Measurements from ENCODE around the gene LMO1.

LMO1 gene

DNA sequence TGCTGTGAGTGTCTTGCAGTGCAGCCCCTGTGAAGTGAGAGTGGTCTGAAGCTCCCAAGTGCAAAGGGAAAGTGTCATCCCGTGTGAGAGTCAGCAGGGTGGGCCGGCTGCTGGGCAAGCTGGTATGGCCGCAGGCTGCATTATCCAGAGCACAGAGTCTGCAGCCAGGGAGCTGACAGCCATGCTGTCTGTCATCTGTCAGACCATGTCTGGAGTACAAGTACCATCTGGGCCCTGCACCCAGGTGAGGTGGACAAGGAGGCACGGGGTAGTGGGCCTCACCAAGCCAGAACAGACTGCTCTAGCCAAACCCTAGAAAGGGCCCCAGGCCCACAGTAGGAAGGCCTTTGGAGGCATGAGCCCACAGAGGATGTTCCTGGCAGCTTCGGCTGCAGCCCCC is 20.2 kb downstream of the LMO1 start:
- H3K27me3 ChIP-seq (ENCODE audit: control insufficient read depth, insufficient read depth, low read length) = no peaks in the 10 kb centered on the region
- H3K9ac ChIP-seq (ENCODE audit: low read length) = no peak overlapping the region
- no peak overlapping the region for H3K4me3 ChIP-seq (ENCODE audit: low read length)
- no peaks in the 10 kb centered on the region for H3K4me1 ChIP-seq (ENCODE audit: control insufficient read depth, insufficient read depth, low read length)
- no peaks in the 10 kb centered on the region for H3K36me3 ChIP-seq (ENCODE audit: control insufficient read depth, insufficient read depth, low read length)
- H3K27ac ChIP-seq (ENCODE audit: low read depth, low read length) = no peak overlapping the region

DNA sequence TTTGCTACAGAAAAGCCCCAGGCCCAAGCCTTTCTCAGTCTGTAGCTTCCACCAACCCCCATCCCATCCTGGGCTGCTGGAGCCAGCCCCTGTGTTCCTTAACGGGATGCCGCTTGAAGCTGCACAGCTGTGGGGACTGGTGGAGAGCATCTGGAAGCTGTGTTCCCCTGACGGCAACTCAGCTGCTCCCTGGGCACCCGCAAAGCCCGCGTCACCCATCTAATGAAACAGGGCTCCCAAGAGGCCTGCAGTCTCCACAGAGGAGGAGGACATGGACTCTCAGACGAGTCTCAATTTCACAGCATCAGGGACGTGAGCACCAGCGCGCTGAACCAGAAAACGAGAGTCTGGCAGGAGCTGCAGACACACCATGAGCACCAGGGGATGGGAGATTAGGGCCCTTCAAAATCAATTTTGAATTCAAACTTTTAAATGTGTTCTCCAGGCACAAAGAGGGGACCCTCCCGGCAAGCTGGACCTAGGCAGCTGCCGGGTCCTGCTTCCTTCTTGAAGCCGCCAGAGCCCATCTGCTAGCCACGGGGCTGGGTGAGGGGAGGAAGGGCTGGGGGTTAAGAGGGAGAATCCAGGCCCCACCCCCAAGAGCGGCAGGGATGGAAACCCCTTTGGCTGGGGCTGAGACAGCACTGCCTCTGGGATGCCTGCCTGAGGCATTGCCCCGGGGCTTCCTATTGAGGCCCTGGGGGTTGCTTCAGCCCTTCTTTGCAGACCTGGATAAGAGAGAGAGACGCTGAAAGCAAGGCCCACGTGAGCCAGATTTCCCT is 21.0 kb downstream of the LMO1 start:
- Histone ChIP-seq H3K9ac (ENCODE audit: low read length) (no peak overlapping the region), H3K27ac (ENCODE audit: low read depth, low read length) (no peak overlapping the region), H3K27me3 (ENCODE audit: control insufficient read depth, insufficient read depth, low read length) (no peaks in the 10 kb centered on the region), H3K4me3 (ENCODE audit: low read length) (no peak overlapping the region), H3K4me1 (ENCODE audit: control insufficient read depth, insufficient read depth, low read length) (no peaks in the 10 kb centered on the region), H3K36me3 (ENCODE audit: control insufficient read depth, insufficient read depth, low read length) (no peaks in the 10 kb centered on the region)

DNA sequence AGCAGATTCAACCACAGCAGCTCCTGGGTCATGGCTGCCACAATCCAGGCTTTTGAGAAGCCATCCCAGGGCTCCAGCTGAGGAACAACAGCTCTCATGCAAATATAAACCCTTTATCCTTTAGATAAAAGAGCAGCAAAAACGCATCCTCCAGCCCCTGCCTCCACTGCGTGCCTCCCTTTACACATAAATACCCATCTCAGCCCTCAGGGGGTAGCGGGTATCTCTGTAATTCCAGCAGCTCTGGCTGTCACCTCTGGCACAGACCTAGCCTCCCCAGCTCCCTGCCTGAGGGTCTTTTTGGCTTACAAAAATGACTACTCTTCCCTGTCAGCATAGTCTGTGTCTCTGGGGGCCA is 21.6 kb downstream of the LMO1 start:
- Histone ChIP-seq H3K36me3 (ENCODE audit: control insufficient read depth, insufficient read depth, low read length) (no peaks in the 10 kb centered on the region), H3K27me3 (ENCODE audit: control insufficient read depth, insufficient read depth, low read length) (no peaks in the 10 kb centered on the region), H3K9ac (ENCODE audit: low read length) (no peak overlapping the region), H3K4me1 (ENCODE audit: control insufficient read depth, insufficient read depth, low read length) (no peaks in the 10 kb centered on the region), H3K4me3 (ENCODE audit: low read length) (no peak overlapping the region), H3K27ac (ENCODE audit: low read depth, low read length) (no peak overlapping the region)

DNA sequence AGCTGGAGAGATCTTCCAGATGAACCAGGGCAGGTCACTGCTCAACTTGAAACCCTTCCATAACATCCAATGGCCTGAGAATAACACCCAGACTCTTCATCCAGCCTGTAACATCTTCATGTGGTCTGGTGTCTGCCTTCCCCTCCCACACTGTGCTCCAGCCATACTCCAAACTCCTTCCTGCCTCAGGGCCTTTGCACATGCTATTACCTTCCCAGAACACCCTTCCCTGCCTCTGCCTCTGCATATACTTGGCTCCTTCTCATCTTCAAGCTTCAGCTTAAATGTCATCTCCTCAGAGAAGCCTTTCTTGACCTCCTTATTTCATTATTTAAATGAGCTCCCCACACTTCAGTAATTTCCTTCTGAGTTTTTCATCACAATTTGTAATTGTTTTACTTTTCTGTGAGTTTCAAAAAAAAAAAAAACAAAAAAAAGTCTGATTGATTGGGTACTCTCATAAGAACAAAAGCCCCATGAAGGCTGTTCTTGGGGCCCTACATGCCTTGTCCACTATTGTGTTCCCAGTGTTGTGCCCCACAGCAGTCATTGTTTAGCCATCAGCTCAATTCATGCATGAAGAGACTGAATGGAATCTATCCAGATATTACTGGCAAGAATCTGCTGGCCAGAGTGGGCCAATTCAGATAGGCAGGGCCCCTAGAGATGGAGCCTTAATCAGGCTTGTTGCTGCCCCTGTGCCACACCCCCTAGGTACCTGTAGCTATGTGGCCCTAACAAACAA is 22.1 kb downstream of the LMO1 start:
- Histone ChIP-seq H3K27me3 (ENCODE audit: control insufficient read depth, insufficient read depth, low read length) (no peaks in the 10 kb centered on the region), H3K9ac (ENCODE audit: low read length) (no peak overlapping the region), H3K27ac (ENCODE audit: low read depth, low read length) (no peak overlapping the region), H3K4me1 (ENCODE audit: control insufficient read depth, insufficient read depth, low read length) (no peaks in the 10 kb centered on the region), H3K36me3 (ENCODE audit: control insufficient read depth, insufficient read depth, low read length) (no peaks in the 10 kb centered on the region), H3K4me3 (ENCODE audit: low read length) (no peak overlapping the region)

DNA sequence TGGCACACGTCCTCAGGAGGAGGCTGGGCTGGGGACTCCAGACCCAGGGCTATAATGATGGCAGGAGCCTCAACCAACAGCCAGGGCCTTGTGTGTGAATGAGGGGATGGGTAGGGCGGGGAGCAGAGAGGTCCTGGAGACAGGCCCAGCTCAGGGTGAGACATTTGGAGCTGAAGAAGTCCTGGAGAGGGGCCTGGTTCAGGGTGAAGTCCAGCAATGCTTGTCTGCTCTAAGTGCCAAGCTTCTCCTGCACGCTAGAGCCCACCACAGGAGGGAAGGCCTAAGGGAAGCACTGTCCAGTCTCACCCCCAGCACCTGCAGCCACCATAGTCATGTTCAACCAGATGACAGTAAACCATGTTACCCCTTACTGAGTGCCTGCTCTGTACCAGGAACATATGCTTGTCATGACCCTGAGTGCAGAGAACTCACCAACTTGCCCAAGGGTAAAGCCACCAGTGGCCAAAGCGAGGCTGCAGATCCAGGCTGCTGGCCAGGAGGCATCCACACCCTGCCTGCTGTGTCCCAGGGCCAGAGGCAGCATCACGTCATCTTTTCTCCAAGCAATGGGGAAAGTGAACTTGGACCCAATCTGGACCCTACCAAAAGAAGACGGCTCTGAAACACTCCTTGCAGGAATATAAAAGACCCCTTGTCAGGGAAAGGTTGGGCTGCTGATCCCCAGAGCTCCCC is 24.0 kb downstream of the LMO1 start:
- H3K4me3 ChIP-seq (ENCODE audit: low read length) = no peak overlapping the region
- H3K36me3 ChIP-seq (ENCODE audit: control insufficient read depth, insufficient read depth, low read length) = no peaks in the 10 kb centered on the region
- no peaks in the 10 kb centered on the region for H3K27me3 ChIP-seq (ENCODE audit: control insufficient read depth, insufficient read depth, low read length)
- H3K4me1 ChIP-seq (ENCODE audit: control insufficient read depth, insufficient read depth, low read length) = no peaks in the 10 kb centered on the region
- H3K27ac ChIP-seq (ENCODE audit: low read depth, low read length) = no peak overlapping the region
- no peak overlapping the region for H3K9ac ChIP-seq (ENCODE audit: low read length)

DNA sequence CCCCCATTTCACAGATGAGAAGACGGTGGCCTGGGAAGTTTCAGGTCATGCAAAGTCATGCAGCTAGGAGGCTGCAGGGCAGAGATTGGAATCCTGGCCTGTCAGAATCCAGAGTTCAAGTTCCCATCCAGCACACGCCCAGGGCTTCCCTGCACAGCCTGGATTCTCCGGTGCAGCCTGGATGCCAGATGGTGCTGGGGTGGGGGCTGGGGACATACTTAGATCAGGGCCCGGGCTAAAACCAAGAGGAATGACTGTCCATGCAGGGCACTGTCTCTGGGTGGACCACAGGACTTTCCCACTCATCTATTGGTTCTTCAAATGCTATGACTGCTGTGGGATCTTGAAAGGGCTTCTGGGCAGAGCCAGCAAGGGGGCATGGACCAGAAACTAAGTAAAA is 24.6 kb downstream of the LMO1 start:
- no peak overlapping the region for H3K27ac ChIP-seq (ENCODE audit: low read depth, low read length)

DNA sequence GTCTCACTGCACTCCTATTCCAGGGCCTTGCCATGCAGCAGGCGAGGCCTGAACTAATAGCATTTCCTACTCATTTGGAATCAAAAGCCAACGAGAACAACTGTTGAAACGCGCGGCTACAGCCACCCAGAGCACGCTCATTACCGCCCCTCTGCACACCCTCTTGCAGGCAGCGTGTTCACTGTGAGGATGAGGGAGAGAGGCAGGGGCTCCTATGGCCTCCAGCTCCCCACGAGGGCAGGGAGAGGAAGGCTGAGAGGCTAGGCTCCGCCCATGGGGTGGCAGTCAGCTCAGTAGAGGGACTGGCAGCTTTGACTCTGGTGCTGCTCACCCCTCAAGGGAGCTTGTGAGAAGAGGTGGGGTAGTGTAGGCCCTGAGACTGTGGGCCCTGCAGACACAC is 26.2 kb downstream of the LMO1 start:
- Histone ChIP-seq H3K4me3 (ENCODE audit: low read length) (no peak overlapping the region), H3K27me3 (ENCODE audit: control insufficient read depth, insufficient read depth, low read length) (no peaks in the 10 kb centered on the region), H3K27ac (ENCODE audit: low read depth, low read length) (no peak overlapping the region), H3K9ac (ENCODE audit: low read length) (no peak overlapping the region), H3K4me1 (ENCODE audit: control insufficient read depth, insufficient read depth, low read length) (no peaks in the 10 kb centered on the region), H3K36me3 (ENCODE audit: control insufficient read depth, insufficient read depth, low read length) (no peaks in the 10 kb centered on the region)

More for the DNA sequence above, 24.6 kb downstream of the LMO1 start:
- Histone ChIP-seq H3K4me1 (ENCODE audit: control insufficient read depth, insufficient read depth, low read length) (no peaks in the 10 kb centered on the region), H3K4me3 (ENCODE audit: low read length) (no peak overlapping the region), H3K27me3 (ENCODE audit: control insufficient read depth, insufficient read depth, low read length) (no peaks in the 10 kb centered on the region), H3K36me3 (ENCODE audit: control insufficient read depth, insufficient read depth, low read length) (no peaks in the 10 kb centered on the region), H3K9ac (ENCODE audit: low read length) (no peak overlapping the region)

DNA sequence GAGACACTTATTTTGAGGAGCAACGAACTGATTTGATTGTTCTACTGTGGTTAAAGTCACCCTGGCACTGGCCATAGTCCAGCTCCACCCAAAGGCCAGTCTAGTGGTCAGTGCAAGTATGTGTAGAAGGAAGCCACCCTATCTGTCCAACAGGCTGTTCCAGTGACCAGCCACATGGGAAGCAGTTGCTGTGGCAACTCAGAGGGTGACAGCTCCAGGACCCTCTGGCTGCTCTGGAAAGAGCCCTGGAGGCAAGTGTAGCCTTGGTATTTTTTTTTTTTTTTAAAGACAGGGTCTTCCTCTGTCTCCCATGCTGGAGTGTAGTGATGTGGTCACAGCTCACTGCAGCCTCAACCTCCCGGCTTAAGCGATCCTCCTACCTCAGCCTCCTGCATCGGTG is 27.8 kb downstream of the LMO1 start:
- Histone ChIP-seq H3K27ac (ENCODE audit: low read depth, low read length) (no peak overlapping the region), H3K4me1 (ENCODE audit: control insufficient read depth, insufficient read depth, low read length) (no peaks in the 10 kb centered on the region), H3K4me3 (ENCODE audit: low read length) (no peak overlapping the region), H3K27me3 (ENCODE audit: control insufficient read depth, insufficient read depth, low read length) (no peaks in the 10 kb centered on the region), H3K36me3 (ENCODE audit: control insufficient read depth, insufficient read depth, low read length) (no peaks in the 10 kb centered on the region), H3K9ac (ENCODE audit: low read length) (no peak overlapping the region)

DNA sequence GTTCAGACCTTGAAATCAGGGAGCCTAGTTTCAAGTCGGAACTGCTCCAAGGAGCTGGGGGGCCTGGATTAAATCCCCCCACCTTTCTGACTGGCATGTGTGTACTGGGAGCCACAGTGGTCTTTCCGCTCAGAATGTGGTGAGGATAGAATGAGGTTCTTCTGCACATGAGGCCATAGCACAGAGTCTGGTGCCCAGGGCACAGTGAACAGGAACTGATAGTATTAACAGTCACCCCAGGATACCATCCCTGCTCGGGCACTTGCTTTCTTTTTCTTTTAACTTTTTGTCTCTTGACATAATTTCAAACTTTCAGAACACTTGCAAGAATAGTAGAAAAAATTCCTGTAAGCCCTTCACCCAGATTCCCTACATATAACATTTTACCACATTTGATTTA is 28.8 kb downstream of the LMO1 start:
- no peaks in the 10 kb centered on the region for H3K36me3 ChIP-seq (ENCODE audit: control insufficient read depth, insufficient read depth, low read length)
- H3K9ac ChIP-seq (ENCODE audit: low read length) = no peak overlapping the region
- H3K4me3 ChIP-seq (ENCODE audit: low read length) = no peak overlapping the region
- H3K27ac ChIP-seq (ENCODE audit: low read depth, low read length) = no peak overlapping the region
- H3K27me3 ChIP-seq (ENCODE audit: control insufficient read depth, insufficient read depth, low read length) = no peaks in the 10 kb centered on the region
- H3K4me1 ChIP-seq (ENCODE audit: control insufficient read depth, insufficient read depth, low read length) = no peaks in the 10 kb centered on the region

DNA sequence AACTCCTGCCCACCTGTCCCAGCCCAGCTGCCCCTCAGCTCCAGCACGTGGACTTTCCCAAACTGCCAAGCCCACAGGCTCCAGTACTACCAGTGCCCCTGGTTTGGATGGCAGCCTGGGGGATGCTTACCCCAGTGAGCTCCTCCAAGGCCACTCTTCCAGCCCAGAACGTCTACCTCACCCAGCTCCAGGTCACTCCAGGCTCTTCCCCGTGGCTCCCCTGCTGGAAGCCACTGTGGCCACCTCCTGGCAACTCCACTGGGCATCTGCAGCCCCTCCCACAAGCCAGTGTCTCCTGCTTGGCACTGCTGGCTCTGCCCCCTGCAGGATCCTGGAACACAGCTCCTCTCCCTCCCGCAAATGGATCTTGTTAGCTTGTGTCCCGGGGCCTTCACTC is 29.3 kb downstream of the LMO1 start:
- H3K9ac ChIP-seq (ENCODE audit: low read length) = no peak overlapping the region
- H3K4me1 ChIP-seq (ENCODE audit: control insufficient read depth, insufficient read depth, low read length) = peaks cover 2% of the 10 kb centered on the region
- H3K27ac ChIP-seq (ENCODE audit: low read depth, low read length) = no peak overlapping the region
- no peaks in the 10 kb centered on the region for H3K27me3 ChIP-seq (ENCODE audit: control insufficient read depth, insufficient read depth, low read length)
- H3K4me3 ChIP-seq (ENCODE audit: low read length) = no peak overlapping the region
- no peaks in the 10 kb centered on the region for H3K36me3 ChIP-seq (ENCODE audit: control insufficient read depth, insufficient read depth, low read length)

DNA sequence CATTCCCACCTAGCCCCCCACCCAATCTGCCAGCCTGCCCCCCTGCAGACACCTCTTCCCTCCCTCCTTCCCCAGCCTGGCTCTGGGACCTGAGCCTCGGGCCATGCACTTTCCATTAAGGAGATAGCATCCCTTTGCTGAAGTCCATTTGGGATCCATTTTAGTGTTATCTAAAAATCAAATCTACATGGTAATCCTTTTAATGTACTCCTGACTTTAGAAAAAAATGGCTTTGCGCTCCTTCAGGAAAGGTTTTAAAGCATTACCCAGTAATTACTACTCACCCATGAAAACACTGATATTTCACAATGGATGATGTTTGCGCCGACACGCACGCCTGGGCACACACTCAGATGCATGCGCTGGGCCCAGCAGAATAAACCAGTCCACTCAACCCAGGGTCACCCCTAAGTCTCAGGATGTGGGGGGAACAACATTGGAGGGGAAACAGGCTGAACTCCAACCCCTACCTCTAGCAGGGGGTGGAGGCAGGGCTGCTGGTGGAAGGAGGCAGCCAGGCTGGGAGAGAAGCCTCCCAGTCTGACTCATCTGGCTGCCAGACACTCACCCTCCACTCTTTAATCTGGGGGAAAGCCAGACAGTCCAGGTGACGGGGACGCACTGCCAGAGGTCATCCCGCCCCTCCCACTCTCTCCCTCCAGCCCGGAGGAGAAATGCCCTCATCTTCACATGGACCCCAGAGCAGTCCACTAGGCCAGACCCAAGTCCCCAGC is 29.8 kb downstream of the LMO1 start:
- Histone ChIP-seq H3K4me1 (ENCODE audit: control insufficient read depth, insufficient read depth, low read length) (peaks cover 3% of the 10 kb centered on the region), H3K27ac (ENCODE audit: low read depth, low read length) (no peak overlapping the region), H3K36me3 (ENCODE audit: control insufficient read depth, insufficient read depth, low read length) (no peaks in the 10 kb centered on the region), H3K4me3 (ENCODE audit: low read length) (no peak overlapping the region), H3K9ac (ENCODE audit: low read length) (no peak overlapping the region), H3K27me3 (ENCODE audit: control insufficient read depth, insufficient read depth, low read length) (no peaks in the 10 kb centered on the region)

DNA sequence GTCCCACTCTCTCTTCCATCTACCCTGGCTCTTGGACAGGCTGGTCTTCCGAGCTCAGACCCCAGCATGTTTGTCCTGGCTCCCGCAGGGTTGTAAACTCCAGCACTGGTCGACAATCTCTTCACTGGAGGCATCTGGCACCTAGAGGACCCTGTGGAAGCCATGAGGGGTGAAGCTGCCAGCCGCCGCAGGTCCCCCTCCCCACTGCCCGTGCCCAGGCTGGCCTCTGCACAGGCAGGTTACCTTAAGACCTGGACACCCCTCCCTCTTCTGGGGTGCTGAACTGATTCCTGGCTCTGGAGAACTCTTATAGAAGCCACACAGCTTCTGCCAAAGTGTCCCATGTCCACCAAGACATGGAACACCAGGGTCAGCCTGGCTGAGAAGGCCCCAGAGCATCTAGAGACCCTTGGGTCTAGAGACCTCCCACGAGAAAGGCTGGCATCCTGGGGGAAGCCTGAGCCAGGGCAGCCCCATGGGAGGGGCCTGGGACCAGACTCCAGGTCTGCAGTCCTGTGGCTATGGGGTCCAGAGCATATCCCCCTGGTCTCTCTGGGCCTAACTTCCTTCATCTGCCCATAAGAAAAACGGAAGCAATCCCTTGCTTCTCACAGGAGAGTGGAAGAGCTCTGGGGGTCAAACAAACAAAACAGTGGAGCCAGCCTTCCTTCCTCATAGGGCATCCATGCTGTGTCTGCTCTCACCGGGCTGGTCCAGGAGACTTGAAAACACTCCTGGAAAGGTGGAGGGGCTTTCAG is 30.6 kb downstream of the LMO1 start:
- Histone ChIP-seq H3K9ac (ENCODE audit: low read length) (no peak overlapping the region), H3K4me3 (ENCODE audit: low read length) (no peak overlapping the region), H3K27me3 (ENCODE audit: control insufficient read depth, insufficient read depth, low read length) (no peaks in the 10 kb centered on the region), H3K27ac (ENCODE audit: low read depth, low read length) (no peak overlapping the region), H3K4me1 (ENCODE audit: control insufficient read depth, insufficient read depth, low read length) (peaks cover 3% of the 10 kb centered on the region), H3K36me3 (ENCODE audit: control insufficient read depth, insufficient read depth, low read length) (no peaks in the 10 kb centered on the region)

All from rectal smooth muscle tissue (tissue), 1 donor.